ENCODE data around the gene EFNA4. TPM values are rescaled to one million over a fixed set of nuclear protein-coding genes. Genes with fewer than 3 reads are reported as not detected.

EFNA4 gene
- total RNA-seq, 1 donor from 2014 or later, result 10.7 TPM

- peaks cover 35% of the 10 kb centered on the region for H3K4me1 Mint-ChIP-seq
- no peak overlapping the region for H3K4me3 Mint-ChIP-seq
- H3K9ac ChIP-seq, result no peak overlapping the region
- DNase-seq (ENCODE audit: low spot score), result no peak
- H3K4me1 ChIP-seq, result peaks cover 3% of the 10 kb centered on the region
- H3K9me3 Mint-ChIP-seq, result no peaks in the 10 kb centered on the region
- H3K36me3 Mint-ChIP-seq, result no peaks in the 10 kb centered on the region
- no peaks in the 10 kb centered on the region for H4K20me1 ChIP-seq (ENCODE audit: low read depth)
- H3K27me3 ChIP-seq, result no peaks in the 10 kb centered on the region
- peaks cover 2% of the 10 kb centered on the region for H3F3A ChIP-seq (ENCODE audit: low read depth)
- no peak overlapping the region for H3K4me2 ChIP-seq
- no peaks in the 10 kb centered on the region for H3K9me3 ChIP-seq (ENCODE audit: low read depth)
- TF ChIP-seq EZH2 (IDR thresholded peaks at IDR 0.05) (no peak), EZH2phosphoT487 (IDR thresholded peaks at IDR 0.05) (no peak)
- TF ChIP-seq, protein P1, sequence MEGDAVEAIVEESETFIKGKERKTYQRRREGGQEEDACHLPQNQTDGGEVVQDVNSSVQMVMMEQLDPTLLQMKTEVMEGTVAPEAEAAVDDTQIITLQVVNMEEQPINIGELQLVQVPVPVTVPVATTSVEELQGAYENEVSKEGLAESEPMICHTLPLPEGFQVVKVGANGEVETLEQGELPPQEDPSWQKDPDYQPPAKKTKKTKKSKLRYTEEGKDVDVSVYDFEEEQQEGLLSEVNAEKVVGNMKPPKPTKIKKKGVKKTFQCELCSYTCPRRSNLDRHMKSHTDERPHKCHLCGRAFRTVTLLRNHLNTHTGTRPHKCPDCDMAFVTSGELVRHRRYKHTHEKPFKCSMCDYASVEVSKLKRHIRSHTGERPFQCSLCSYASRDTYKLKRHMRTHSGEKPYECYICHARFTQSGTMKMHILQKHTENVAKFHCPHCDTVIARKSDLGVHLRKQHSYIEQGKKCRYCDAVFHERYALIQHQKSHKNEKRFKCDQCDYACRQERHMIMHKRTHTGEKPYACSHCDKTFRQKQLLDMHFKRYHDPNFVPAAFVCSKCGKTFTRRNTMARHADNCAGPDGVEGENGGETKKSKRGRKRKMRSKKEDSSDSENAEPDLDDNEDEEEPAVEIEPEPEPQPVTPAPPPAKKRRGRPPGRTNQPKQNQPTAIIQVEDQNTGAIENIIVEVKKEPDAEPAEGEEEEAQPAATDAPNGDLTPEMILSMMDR (IDR thresholded peaks at IDR 0.05), result no peak
- no peaks in the 10 kb centered on the region for H3K36me3 ChIP-seq
- no peak overlapping the region for H2AFZ ChIP-seq (replicated peaks)
- no peaks in the 10 kb centered on the region for H3K79me2 ChIP-seq (ENCODE audit: low read depth)
- H3K4me3 ChIP-seq, result no peak overlapping the region
- H3K27me3 Mint-ChIP-seq (ENCODE audit: insufficient read depth, low read depth), result peaks cover 7% of the 10 kb centered on the region
- H3K27ac Mint-ChIP-seq, result no peak overlapping the region
- H3K27ac ChIP-seq, result no peak overlapping the region
Measured at GRCh38 chr1:155043793-155044192, 19.7 kb upstream of the EFNA4 start.

- no peak overlapping the region for H3K9ac ChIP-seq
- peaks cover 40% of the 10 kb centered on the region for H3K4me1 Mint-ChIP-seq
- peaks cover 2% of the 10 kb centered on the region for H3F3A ChIP-seq (ENCODE audit: low read depth)
- no peaks in the 10 kb centered on the region for H3K9me3 Mint-ChIP-seq
- peaks cover 3% of the 10 kb centered on the region for H3K4me1 ChIP-seq
- no peak overlapping the region for H3K27ac ChIP-seq
- H3K4me3 ChIP-seq, result no peak overlapping the region
- H3K27ac Mint-ChIP-seq, result peak overlapping the region; percentile 92
- no peaks in the 10 kb centered on the region for H3K79me2 ChIP-seq (ENCODE audit: low read depth)
- peak overlapping the region; percentile 25 for H3K4me2 ChIP-seq
- H3K4me3 Mint-ChIP-seq, result peak overlapping the region; percentile 56
- H3K36me3 ChIP-seq, result no peaks in the 10 kb centered on the region
- peaks cover 7% of the 10 kb centered on the region for H3K27me3 Mint-ChIP-seq (ENCODE audit: insufficient read depth, low read depth)
- TF ChIP-seq EZH2 (IDR thresholded peaks at IDR 0.05) (no peak), EZH2phosphoT487 (IDR thresholded peaks at IDR 0.05) (no peak)
- TF ChIP-seq, protein P1 (IDR thresholded peaks at IDR 0.05), result no peak
- no peaks in the 10 kb centered on the region for H3K9me3 ChIP-seq (ENCODE audit: low read depth)
- no peaks in the 10 kb centered on the region for H3K27me3 ChIP-seq
- no peaks in the 10 kb centered on the region for H3K36me3 Mint-ChIP-seq
- DNase-seq (ENCODE audit: low spot score), result no peak
- H4K20me1 ChIP-seq (ENCODE audit: low read depth), result no peaks in the 10 kb centered on the region
- no peak overlapping the region for H2AFZ ChIP-seq (replicated peaks)
Measured at GRCh38 chr1:155044365-155044764, 19.2 kb upstream of the EFNA4 start.

DNA sequence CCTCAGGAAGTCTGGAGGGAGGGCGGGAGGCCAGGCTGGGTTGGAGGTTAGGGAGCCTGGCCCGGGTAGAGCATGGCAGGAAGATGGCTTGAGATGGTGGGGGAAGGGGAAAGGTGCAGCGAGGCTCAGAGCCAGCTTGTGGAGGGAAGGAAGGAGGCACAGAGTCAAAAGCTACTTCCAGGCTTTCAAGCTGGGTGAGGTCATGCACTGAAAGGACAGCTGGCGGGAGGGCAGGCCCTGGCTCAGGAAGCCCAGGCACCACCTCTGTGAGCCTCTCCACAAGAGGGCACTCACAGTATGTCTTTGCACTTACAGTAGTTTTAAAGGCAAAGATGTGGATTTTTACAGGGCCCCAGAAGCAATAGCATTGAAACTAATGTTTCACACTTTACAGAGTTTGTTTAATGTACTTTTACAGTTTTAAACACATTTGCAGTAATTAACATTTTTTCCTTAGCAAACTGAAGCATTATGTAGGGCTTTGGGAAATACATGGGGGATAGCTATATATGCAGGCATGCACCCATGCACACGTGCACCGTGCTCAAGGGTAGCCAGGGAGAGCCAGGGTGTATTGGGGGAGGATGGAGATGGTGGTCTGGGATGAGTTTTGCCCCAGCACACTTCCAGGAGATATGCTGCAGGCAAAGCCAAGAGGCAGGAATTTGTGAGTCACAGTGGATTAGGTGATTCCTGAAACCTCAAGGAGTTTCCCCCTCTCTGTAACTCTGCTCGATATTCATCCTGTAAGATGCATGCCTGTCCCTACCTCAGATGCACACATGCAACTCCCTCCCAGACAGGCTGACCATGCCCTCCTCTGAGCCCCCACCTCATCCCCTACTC, 18.5 kb upstream of the EFNA4 start:
- Mint-ChIP-seq H3K4me1 (peaks cover 46% of the 10 kb centered on the region), H3K4me3 (peak overlapping the region; percentile 56)

More for the DNA sequence above, 18.5 kb upstream of the EFNA4 start:
- Histone ChIP-seq H3K27me3 (no peaks in the 10 kb centered on the region), H3K4me2 (peak overlapping the region; percentile 25), H2AFZ (replicated peaks) (no peak overlapping the region), H3K9ac (no peak overlapping the region), H3K36me3 (no peaks in the 10 kb centered on the region), H3K9me3 (ENCODE audit: low read depth) (no peaks in the 10 kb centered on the region), H4K20me1 (ENCODE audit: low read depth) (no peaks in the 10 kb centered on the region), H3K79me2 (ENCODE audit: low read depth) (no peaks in the 10 kb centered on the region), H3K4me1 (peaks cover 6% of the 10 kb centered on the region), H3F3A (ENCODE audit: low read depth) (peaks cover 8% of the 10 kb centered on the region), H3K4me3 (no peak overlapping the region), H3K27ac (no peak overlapping the region)
- H3K27ac Mint-ChIP-seq, result peak overlapping the region; percentile 92
- H3K36me3 Mint-ChIP-seq, result no peaks in the 10 kb centered on the region
- TF ChIP-seq, protein P1 (IDR thresholded peaks at IDR 0.05), result peak; percentile 76
- TF ChIP-seq EZH2 (IDR thresholded peaks at IDR 0.05) (no peak), EZH2phosphoT487 (IDR thresholded peaks at IDR 0.05) (no peak)
- no peaks in the 10 kb centered on the region for H3K9me3 Mint-ChIP-seq
- peak; percentile 89 for DNase-seq (ENCODE audit: low spot score)
- H3K27me3 Mint-ChIP-seq (ENCODE audit: insufficient read depth, low read depth), result peaks cover 7% of the 10 kb centered on the region
